Panc1 (cell line): ENCODE data around the gene POFUT1. TPM values are rescaled to one million over a fixed set of nuclear protein-coding genes. Genes with fewer than 3 reads are reported as not detected.

Experiments
- ATAC-seq: fragments of 200-7000 bp; cut with Tn5 transposase; 2 replicates; pipeline ENCODE4 v1.9.1; 2020; ENCODE audit warnings: mild to moderate bottlenecking, moderate library complexity
- BruUV-seq: library from RNA; stranded (reverse); fragments of 400-500 nt; replicated peaks from 2 replicates; lab custom pipeline; 2021; lab: Mats Ljungman, UMichigan
- CTCF ChIA-PET: fragments of 300-600 bp; sonication (Branson Sonifier 250); formaldehyde crosslinking; loops from one replicate; lab custom pipeline; 2022; ENCODE audit warnings: antibody characterized with exemption; lab: Charles Lee
- POLR2A ChIA-PET: fragments of 300-600 bp; sonication (Branson Sonifier 250); formaldehyde crosslinking; loops from one replicate; lab custom pipeline; 2022; ENCODE audit warnings: antibody characterized with exemption; lab: Charles Lee
- DNase-seq: peaks from one replicate; pipeline ENCODE4 v3.0.0-alpha.2; 2010; ENCODE audit warnings: low read depth, low spot score
- H3K27ac ChIP-seq: 2 replicates; pipeline ENCODE4 v1.5.1; 2011; ENCODE audit warnings: mild to moderate bottlenecking, low read length, inconsistent platforms
- H3K27me3 ChIP-seq: fragments of 200-500 bp; sonication (Bioruptor generic); 2 replicates; pipeline ENCODE4 v1.6.0; 2014; ENCODE audit warnings: low read length, inconsistent platforms; ENCODE audit not compliant: control insufficient read depth, insufficient read depth
- H3K36me3 ChIP-seq: fragments of 200-500 bp; sonication (Bioruptor generic); 2 replicates; pipeline ENCODE4 v1.5.1; 2014; ENCODE audit warnings: inconsistent platforms, mild to moderate bottlenecking, low read length, moderate library complexity; ENCODE audit not compliant: control insufficient read depth, insufficient read depth
- H3K4me1 ChIP-seq: 2 replicates; pipeline ENCODE4 v1.5.1; 2011; ENCODE audit warnings: inconsistent platforms, mild to moderate bottlenecking, low read length, moderate library complexity; ENCODE audit not compliant: control insufficient read depth, insufficient read depth
- H3K4me3 ChIP-seq, 2 experiments: 2 replicates each; pipeline ENCODE4 v1.5.1; 2011 to 2012; ENCODE audit warnings: low read depth in 2 of 2, low read length in 2 of 2, mild to moderate bottlenecking in 2 of 2, inconsistent platforms in 1 of 2, moderate library complexity in 1 of 2
- H3K9me3 ChIP-seq: fragments of 200-500 bp; sonication (Bioruptor generic); 2 replicates; pipeline ENCODE4 v1.5.1; 2014; ENCODE audit warnings: low read depth, mild to moderate bottlenecking, inconsistent platforms, low read length, moderate library complexity; ENCODE audit not compliant: control insufficient read depth, insufficient read depth
- CTCF ChIP-seq: fragments of 450-650 bp; IDR thresholded peaks from 2 replicates; pipeline ENCODE4 v1.5.1; 2017; ENCODE audit warnings: mild to moderate bottlenecking
- POLR2AphosphoS5 ChIP-seq: IDR thresholded peaks from 2 replicates; pipeline ENCODE4 v1.6.1; 2012; ENCODE audit warnings: mild to moderate bottlenecking, low read depth, low read length, moderate library complexity
- REST ChIP-seq, 2 experiments: IDR thresholded peaks; 2 replicates each; pipeline ENCODE4 v1.6.1; 2011 to 2012; ENCODE audit warnings: low read depth in 2 of 2, control low read depth in 1 of 2, low read length in 1 of 2, mild to moderate bottlenecking in 1 of 2, moderate library complexity in 1 of 2; ENCODE audit not compliant: insufficient read depth in 1 of 2
- SIN3A ChIP-seq: IDR thresholded peaks from 2 replicates; pipeline ENCODE4 v1.6.1; 2012; ENCODE audit warnings: low read depth, mild to moderate bottlenecking, low read length, moderate library complexity, borderline replicate concordance; ENCODE audit not compliant: insufficient read depth
- TCF7L2 ChIP-seq: IDR thresholded peaks from 2 replicates; pipeline ENCODE4 v1.6.1; 2011; ENCODE audit warnings: mild to moderate bottlenecking, low read depth, low read length, inconsistent platforms
- in situ Hi-C: cut with HindIII; loops from 2 replicates; pipeline ENCODE4 v1.10.0; 2016; ENCODE audit warnings: low sequenced_read_pairs, low pct_unique_long_range_greater_than_20kb
- intact Hi-C: fragments of 100-400 bp; cut with micrococcal nuclease; formaldehyde crosslinking; loops from one replicate; pipeline ENCODE4 v1.10.0; 2022; ENCODE audit not compliant: unreplicated experiment
- total RNA-seq: library from RNA; stranded (reverse); gene quantifications from one replicate; pipeline ENCODE4 v1.2.1, GENCODE V29; 2021; ENCODE audit not compliant: unreplicated experiment

The POFUT1 gene
- total RNA-seq, 1 experiment from 2014 or later = 138 TPM

- intact Hi-C loops (no loop called here), in situ Hi-C loops (no loop called here)
- POLR2A ChIA-PET = interaction anchor here (0.5 to 0.6 kb wide), 2 partner anchors 66 to 211 kb away, joined by 4 to 10 read pairs; no protein-coding TSS in a partner anchor
- CTCF ChIA-PET = no interaction called here
- no peak overlapping the region for H3K27ac ChIP-seq
- no peaks in the 10 kb centered on the region for H3K4me1 ChIP-seq
- no peak for ATAC-seq
- no peak for DNase-seq
- peaks cover 27% of the 10 kb centered on the region for H3K36me3 ChIP-seq
- H3K27me3 ChIP-seq = no peaks in the 10 kb centered on the region
- TF ChIP-seq REST (IDR thresholded peaks at IDR 0.05; ENCODE audit: insufficient read depth in 1 of 2, low read depth in 2 of 2, low read length in 1 of 2) (no peak), POLR2AphosphoS5 (no peak), TCF7L2 (no peak), CTCF (no peak), SIN3A (no peak)
- BruUV-seq = no TSS peak
- no peak overlapping the region for H3K4me3 ChIP-seq
- no peaks in the 10 kb centered on the region for H3K9me3 ChIP-seq
Measured at GRCh38 chr20:32229251-32229747, 21.6 kb downstream of the POFUT1 start.

GRCh38 chr20:32230707-32231106 lies 23.0 kb downstream of the POFUT1 start:
- TF ChIP-seq REST (IDR thresholded peaks at IDR 0.05; ENCODE audit: insufficient read depth in 1 of 2, low read depth in 2 of 2, low read length in 1 of 2) (no peak), CTCF (no peak), POLR2AphosphoS5 (no peak), TCF7L2 (no peak), SIN3A (no peak)
- POLR2A ChIA-PET = no interaction called here
- no peak overlapping the region for H3K27ac ChIP-seq
- in situ Hi-C loops = no loop called here
- DNase-seq (no peak), ATAC-seq (no peak; the same call in 1 of the 2 replicates)
- no peaks in the 10 kb centered on the region for H3K4me1 ChIP-seq
- BruUV-seq = no TSS peak
- no peak overlapping the region for H3K4me3 ChIP-seq
- H3K36me3 ChIP-seq = peaks cover 29% of the 10 kb centered on the region
- intact Hi-C loops = no loop called here
- no peaks in the 10 kb centered on the region for H3K27me3 ChIP-seq
- CTCF ChIA-PET = no interaction called here
- H3K9me3 ChIP-seq = no peaks in the 10 kb centered on the region
